HepG2 (cell line): ENCODE data around the gene APLNR. TPM values are rescaled to one million over a fixed set of nuclear protein-coding genes. Genes with fewer than 3 reads are reported as not detected.

Experiments
- ATAC-seq: fragments of 200-7000 bp; cut with Tn5 transposase; 3 replicates; pipeline ENCODE4 v1.9.1; 2020; ENCODE audit warnings: mild to moderate bottlenecking, moderate library complexity
- BruUV-seq: library from RNA; stranded (reverse); fragments of 400-500 nt; replicated peaks from 2 replicates; lab custom pipeline; 2021; lab: Mats Ljungman, UMichigan
- CTCF ChIA-PET: fragments of 300-600 bp; formaldehyde crosslinking; extraction: SDS; loops from one replicate; lab custom pipeline; 2021; ENCODE audit warnings: low total read pairs, inconsistent platforms, low intra/inter-chr PET ratio; lab: Yijun Ruan, JAX
- POLR2A ChIA-PET: fragments of 350-600 bp; sonication (Branson Sonifier 250); formaldehyde crosslinking; loops from one replicate; lab custom pipeline; 2020; ENCODE audit warnings: antibody characterized with exemption, inconsistent platforms; lab: Yijun Ruan, JAX
- DNase-seq: peaks from one replicate; pipeline ENCODE4 v3.0.0-alpha.2; 2015; ENCODE audit warnings: low spot score
- FAIRE-seq: peaks from 3 replicates; lab custom pipeline; 2011; peaks lifted over from hg19 to GRCh38; lab: Jason Lieb, UNC
- H2AFZ ChIP-seq: one replicate; pipeline ENCODE4 v1.6.1; 2011; ENCODE audit warnings: low read length, inconsistent platforms
- H3K27ac ChIP-seq: fragments of 300-600 bp; 3 replicates; pipeline ENCODE4 v1.8.0; 2011; ENCODE audit warnings: mixed run types, mild to moderate bottlenecking, mixed read lengths, low read length, inconsistent platforms; ENCODE audit not compliant: insufficient read depth; ENCODE audit errors: extremely low read length
- H3K27me3 ChIP-seq, 2 experiments: fragments of 200-600 bp in 1 of 2; 2 replicates in 1 of 2; 3 replicates in 1 of 2; pipeline versions ENCODE4 v1.6.0 to v1.8.0; 2011; ENCODE audit warnings: low read length in 2 of 2, mild to moderate bottlenecking in 2 of 2, moderate library complexity in 2 of 2, inconsistent platforms in 1 of 2; ENCODE audit not compliant: insufficient read depth in 2 of 2, control insufficient read depth in 1 of 2
- H3K36me3 ChIP-seq, 2 experiments: fragments of 200-600 bp in 1 of 2; replicated peaks in 1 of 2; 2 replicates in 1 of 2; 3 replicates in 1 of 2; pipeline versions ENCODE4 v1.5.1 to v1.8.0; 2011; ENCODE audit warnings: low read length in 2 of 2, inconsistent platforms in 1 of 2; ENCODE audit not compliant: insufficient read depth in 2 of 2, control insufficient read depth in 1 of 2
- H3K4me1 ChIP-seq: 2 replicates; pipeline ENCODE4 v1.5.1; 2012; ENCODE audit warnings: low read length, inconsistent platforms; ENCODE audit not compliant: insufficient read depth
- H3K4me2 ChIP-seq: 2 replicates; pipeline ENCODE4 v1.6.0; 2011; ENCODE audit warnings: low read depth, low read length, inconsistent platforms
- H3K4me3 ChIP-seq, 3 experiments: fragments of 200-600 bp in 1 of 3; sonication (generic), shearing (Covaris generic) in 1 of 3; replicated peaks in 1 of 3; 2 replicates each; pipeline ENCODE4 v1.5.1; 2011 to 2016; ENCODE audit warnings: low read length in 3 of 3, inconsistent platforms in 2 of 3, low read depth in 2 of 3, mild to moderate bottlenecking in 2 of 3, control low read depth in 1 of 3, mixed read lengths in 1 of 3; ENCODE audit not compliant: insufficient read depth in 1 of 3
- H3K79me2 ChIP-seq: one replicate; pipeline ENCODE4 v1.6.1; 2011; ENCODE audit warnings: low read length, inconsistent platforms; ENCODE audit not compliant: insufficient read depth
- H3K9ac ChIP-seq: 2 replicates; pipeline ENCODE4 v1.6.0; 2011; ENCODE audit warnings: mild to moderate bottlenecking, low read depth, low read length, inconsistent platforms; ENCODE audit not compliant: insufficient read depth
- H3K9me3 ChIP-seq: 2 replicates; pipeline ENCODE4 v1.5.1; 2012; ENCODE audit warnings: mild to moderate bottlenecking, low read length
- H4K20me1 ChIP-seq: 2 replicates; pipeline ENCODE4 v1.6.0; 2011; ENCODE audit warnings: inconsistent platforms, mild to moderate bottlenecking, low read length, moderate library complexity; ENCODE audit not compliant: insufficient read depth
- ARID3A ChIP-seq: IDR thresholded peaks from 2 replicates; pipeline ENCODE4 v1.6.1; 2012; ENCODE audit warnings: low read depth, low read length, improper control_type of control experiment
- HNF1A ChIP-seq, 2 experiments: sonication (generic) in 1 of 2; formaldehyde crosslinking in 1 of 2; IDR thresholded peaks; 2 replicates each; pipeline versions ENCODE4 v1.4.0 to v1.6.1; 2016 to 2020; ENCODE audit warnings: borderline replicate concordance in 1 of 2, low read depth in 1 of 2, mild to moderate bottlenecking in 1 of 2, missing genetic modification reagents in 1 of 2
- KLF13 ChIP-seq: sonication (generic); formaldehyde crosslinking; IDR thresholded peaks from 2 replicates; pipeline ENCODE4 v1.4.0; 2020; ENCODE audit warnings: mild to moderate bottlenecking, missing genetic modification reagents
- MBD4 ChIP-seq: IDR thresholded peaks from 2 replicates; pipeline ENCODE4 v1.6.1; 2012; ENCODE audit warnings: low read length, inconsistent platforms, borderline replicate concordance
- PAX8 ChIP-seq: sonication (generic); formaldehyde crosslinking; IDR thresholded peaks from 2 replicates; pipeline ENCODE4 v1.8.0; 2022; ENCODE audit warnings: mild to moderate bottlenecking, missing genetic modification reagents, borderline replicate concordance
- RFX5 ChIP-seq: IDR thresholded peaks from 2 replicates; pipeline ENCODE4 v1.6.1; 2011; ENCODE audit warnings: low read depth, low read length, improper control_type of control experiment
- TBP ChIP-seq: sonication (generic); formaldehyde crosslinking; IDR thresholded peaks from 2 replicates; pipeline ENCODE4 v1.5.0; 2020; ENCODE audit warnings: missing genetic modification reagents
- ZBTB26 ChIP-seq: IDR thresholded peaks from 2 replicates; pipeline ENCODE4 v1.6.1; 2016; ENCODE audit warnings: missing compliant biosample characterization, missing genetic modification reagents, borderline replicate concordance
- ZFP1 ChIP-seq: IDR thresholded peaks from 2 replicates; pipeline ENCODE4 v1.6.1; 2016
- ZFP90 ChIP-seq: sonication (generic); formaldehyde crosslinking; IDR thresholded peaks from 2 replicates; pipeline ENCODE4 v1.8.0; 2022; ENCODE audit warnings: missing genetic modification reagents, mild to moderate bottlenecking, inconsistent platforms, borderline replicate concordance
- ZNF253 ChIP-seq: sonication (generic); formaldehyde crosslinking; IDR thresholded peaks from 2 replicates; pipeline ENCODE4 v1.8.0; 2022; ENCODE audit warnings: mild to moderate bottlenecking, missing genetic modification reagents, borderline replicate concordance
- ZNF768 ChIP-seq: sonication (generic); formaldehyde crosslinking; IDR thresholded peaks from 2 replicates; pipeline ENCODE4 v1.4.0; 2020; ENCODE audit warnings: missing genetic modification reagents
- WGBS: methylation state at CpG from one replicate; pipeline ENCODE4 v1.1.6; 2017; ENCODE audit warnings: low lambda C conversion rate; 5-methylcytosine and 5-hydroxymethylcytosine counted together
- in situ Hi-C: cut with HindIII; loops from 2 replicates; pipeline ENCODE4 v1.10.0; 2017; ENCODE audit warnings: low pct_unique_long_range_greater_than_20kb; ENCODE audit not compliant: extremely low pct_ligation_motif_present
- intact Hi-C: fragments of 100-400 bp; cut with micrococcal nuclease; formaldehyde crosslinking; loops from one replicate; pipeline ENCODE4 v1.10.0; 2022; ENCODE audit not compliant: unreplicated experiment
- polyA plus RNA-seq, 8 experiments: library from polyadenylated mRNA; depleted of rRNA in 3 of 8; stranded (reverse) in 7 of 8; unstranded in 1 of 8; fragments of >200 nt; fragmentation: Illumina TruSeq in 4 of 8; extraction: Trizol in 4 of 8; gene quantifications; 2 replicates each; pipeline versions ENCODE4 v1.2.1 to v1.2.3, GENCODE V29; 2011 to 2016; ENCODE audit warnings: low read depth in 4 of 8, missing spikeins in 1 of 8, mixed read lengths in 1 of 8; ENCODE audit not compliant: insufficient read depth in 1 of 8
- total RNA-seq, 5 experiments: library from RNA; depleted of rRNA; stranded (reverse); fragments of >200 nt; fragmentation: Illumina TruSeq; extraction: Trizol; gene quantifications; 2 replicates each; pipeline ENCODE4 v1.2.3, GENCODE V29; 2016; ENCODE audit warnings: low read depth in 1 of 5

The APLNR gene
- total and polyA plus RNA-seq, 2 of the 13 experiments (the other 11 are each of a cell fraction or from before 2014, with no cell fraction given): not detected

- H3K27ac ChIP-seq: no peak overlapping the region
- no peaks in the 10 kb centered on the region for H3K4me1 ChIP-seq
- no peak for ATAC-seq
- no peak overlapping the region for H2AFZ ChIP-seq
- BruUV-seq: no TSS peak
- H3K9me3 ChIP-seq: no peaks in the 10 kb centered on the region
- no peaks in the 10 kb centered on the region for H4K20me1 ChIP-seq
- H3K36me3 ChIP-seq: no peaks in the 10 kb centered on the region
- ChIA-PET POLR2A (no interaction called here), CTCF (no interaction called here)
- TF ChIP-seq TBP (CRISPR knock-in tag): no peak
- TF ChIP-seq ARID3A: no peak
- no peak for TF ChIP-seq KLF13 (CRISPR knock-in tag)
- TF ChIP-seq PAX8 (CRISPR knock-in tag): no peak
- TF ChIP-seq ZBTB26 (CRISPR knock-in tag): no peak
- no peak for TF ChIP-seq MBD4
- no peak for TF ChIP-seq RFX5
- no peak for TF ChIP-seq HNF1A (IDR thresholded peaks at IDR 0.05; ENCODE audit: low read depth)
- no peak for TF ChIP-seq HNF1A (CRISPR knock-in tag; IDR thresholded peaks at IDR 0.05; ENCODE audit: borderline replicate concordance)
- TF ChIP-seq ZFP1 (CRISPR knock-in tag): no peak
- no peak for TF ChIP-seq ZNF253
- TF ChIP-seq ZFP90 (CRISPR knock-in tag): no peak
- no peak for TF ChIP-seq ZNF768 (CRISPR knock-in tag)
- DNase-seq: no peak
- H3K4me2 ChIP-seq: no peak overlapping the region
- H3K4me3 ChIP-seq: no peak overlapping the region
- intact Hi-C loops (no loop called here), in situ Hi-C loops (no loop called here)
- H3K9ac ChIP-seq: no peak overlapping the region
- 28% methylated on average over 9 of the region's 9 CpGs for WGBS
- no peaks in the 10 kb centered on the region for H3K79me2 ChIP-seq
- no peaks in the 10 kb centered on the region; a peak in 1 of 5 replicates for H3K27me3 ChIP-seq
- FAIRE-seq: no peak
Measured at GRCh38 chr11:57191311-57192219, 45.5 kb downstream of the APLNR start.
